Activated CD8-positive, alpha-beta memory T cell treated with anti-CD3 and anti-CD28 coated beads, Interleukin-2, amount 50 U/mL, for 1 hour (primary cell): ENCODE data around the gene THAP9.
"Not testable (repeated sequence)": the region's sequence is repeated elsewhere in the genome, so short reads cannot be mapped to it uniquely, and the experiment has no call there.

Experiments used
- DNase-seq: peaks from one replicate; pipeline ENCODE4 v3.0.0-alpha.2; 2020; ENCODE audit errors: extremely low read depth

THAP9 gene

GRCh38 chr4:82892467-82892802 lies 8.1 kb upstream of the THAP9 start:
- DNase-seq: no peak

DNA sequence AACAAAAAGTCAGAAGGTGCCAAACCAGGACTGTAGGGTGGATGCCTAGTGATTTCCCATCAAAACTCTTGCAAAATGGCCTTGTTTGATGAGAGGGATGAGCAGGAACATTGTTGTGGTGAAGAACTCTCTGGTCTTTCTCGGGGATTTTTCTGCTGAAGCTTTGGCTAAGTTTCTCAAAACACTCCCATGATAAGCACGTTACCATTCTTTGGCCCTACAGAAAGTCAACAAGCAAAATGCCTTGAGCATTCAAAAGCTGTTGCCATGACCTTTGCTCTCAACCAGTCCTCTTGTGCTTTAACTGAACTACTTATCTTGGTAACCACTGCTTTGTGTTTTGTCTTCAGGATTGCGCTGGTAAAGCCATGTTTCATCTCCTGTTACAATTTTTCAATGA lies 6.6 kb upstream of the THAP9 start:
- DNase-seq: no peak

GRCh38 chr4:82896755-82897154 lies 3.8 kb upstream of the THAP9 start:
- no peak for DNase-seq

GRCh38 chr4:82898322-82899243 lies 2.0 kb upstream of the THAP9 start:
- no peak for DNase-seq

GRCh38 chr4:82899374-82900065 lies 1.0 kb upstream of the THAP9 start:
- DNase-seq: no peak

GRCh38 chr4:82900066-82900410 lies 497 bp upstream of the THAP9 start:
- no peak for DNase-seq

GRCh38 chr4:82901183-82901718 lies 716 bp downstream of the THAP9 start:
- no peak for DNase-seq

DNA sequence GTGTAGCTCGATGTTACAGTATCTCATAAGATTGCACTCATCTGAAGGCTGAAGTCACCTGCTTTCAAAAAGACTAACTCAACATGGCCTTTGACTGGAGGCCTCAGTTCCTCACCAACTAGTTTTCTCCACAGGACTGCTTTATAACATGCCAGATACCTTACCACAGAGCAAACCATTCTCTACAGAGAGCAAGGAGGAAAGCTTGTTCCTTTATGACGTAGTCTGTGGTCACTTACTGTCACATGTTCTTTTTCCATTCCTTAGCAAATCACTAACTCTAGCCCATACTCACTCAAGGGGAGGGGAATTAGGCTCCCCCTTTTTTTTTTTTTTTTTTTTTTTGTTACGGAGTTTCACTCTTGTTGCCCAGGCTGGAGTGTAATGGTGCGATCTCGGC lies 3.2 kb downstream of the THAP9 start:
- DNase-seq: no peak

DNA sequence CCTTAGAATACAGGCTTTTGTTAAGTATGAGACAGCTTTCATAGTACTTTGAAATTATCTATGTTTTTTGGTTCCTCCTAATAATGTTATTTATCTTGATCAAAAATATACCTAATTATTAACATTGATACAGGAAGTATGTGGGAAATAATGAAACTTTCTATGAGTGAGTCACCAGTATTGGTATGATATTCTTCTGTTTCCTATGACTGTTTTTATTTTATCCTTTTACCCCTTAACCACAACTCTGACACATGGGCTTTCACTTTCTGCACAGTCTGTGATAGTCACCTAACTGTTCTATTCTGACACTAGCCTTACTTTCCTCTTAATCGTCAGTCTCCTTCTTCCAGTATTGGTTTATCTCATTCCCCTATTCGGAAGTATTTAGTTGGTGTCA lies 4.7 kb downstream of the THAP9 start:
- DNase-seq: no peak

DNA sequence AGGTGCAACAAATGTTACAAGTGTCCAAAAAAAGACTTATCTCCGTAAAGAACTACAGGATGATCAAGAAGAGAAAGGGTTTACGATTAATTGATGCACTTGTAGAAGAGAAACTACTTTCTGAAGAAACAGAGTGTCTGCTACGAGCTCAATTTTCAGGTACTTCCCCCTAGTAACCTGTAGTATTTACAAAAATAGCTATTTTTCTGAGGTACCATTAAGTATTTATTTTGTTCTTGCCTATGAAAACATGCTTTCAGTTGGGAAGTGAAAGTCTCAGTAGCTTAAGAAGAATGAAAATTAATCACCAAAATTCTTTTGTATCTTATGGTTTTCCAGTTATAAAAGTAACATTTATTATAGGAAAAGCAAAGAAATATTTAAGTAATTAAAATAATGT lies 5.9 kb downstream of the THAP9 start:
- no peak for DNase-seq

DNA sequence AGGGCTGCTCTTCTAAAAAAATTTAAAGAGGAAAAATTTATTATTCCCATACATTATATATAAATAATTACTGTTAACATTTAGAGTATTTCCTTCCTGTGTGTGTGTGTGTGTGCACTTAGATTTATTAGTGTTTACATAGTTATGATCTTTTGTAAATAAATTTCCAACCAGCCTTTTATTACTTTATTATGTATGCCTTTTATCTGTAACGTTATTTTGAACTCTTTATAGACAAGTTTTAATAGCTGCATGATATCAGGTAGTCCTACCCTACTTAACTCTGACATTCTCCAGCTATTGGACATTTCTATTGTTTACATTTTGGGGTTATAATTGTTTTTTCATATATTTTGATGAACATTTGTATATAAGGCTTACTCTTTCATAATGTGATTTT lies 8.8 kb downstream of the THAP9 start:
- DNase-seq: no peak

GRCh38 chr4:82913305-82913704 lies 12.8 kb downstream of the THAP9 start:
- DNase-seq: no peak

- not testable (repeated sequence) for DNase-seq
These were observed 13.4 kb downstream of the THAP9 start for GRCh38 chr4:82913968-82914367.

GRCh38 chr4:82918091-82918490 lies 17.6 kb downstream of the THAP9 start:
- no peak for DNase-seq

DNA sequence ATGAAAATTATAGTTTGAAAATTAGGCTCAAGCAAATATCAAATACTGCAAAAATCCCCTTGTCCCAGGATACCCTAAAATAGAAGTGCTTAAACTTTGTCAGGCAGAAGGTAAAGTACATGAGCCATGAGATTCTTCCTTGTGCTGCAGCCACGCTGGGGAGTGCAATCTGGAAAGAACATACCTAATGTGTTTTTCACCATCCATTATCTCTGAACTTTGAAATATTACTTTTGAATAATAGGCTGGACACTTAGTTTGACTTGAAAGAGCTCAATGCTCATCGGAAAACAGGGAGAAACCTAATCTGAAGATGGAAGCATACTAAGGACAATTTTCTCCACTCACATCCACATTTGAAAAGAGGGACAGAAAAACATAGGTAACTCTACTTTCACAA lies 18.9 kb downstream of the THAP9 start:
- no peak for DNase-seq

GRCh38 chr4:82921795-82922194 lies 21.3 kb downstream of the THAP9 start:
- no peak for DNase-seq

GRCh38 chr4:82930848-82931755 lies 30.6 kb downstream of the THAP9 start:
- no peak for DNase-seq

DNA sequence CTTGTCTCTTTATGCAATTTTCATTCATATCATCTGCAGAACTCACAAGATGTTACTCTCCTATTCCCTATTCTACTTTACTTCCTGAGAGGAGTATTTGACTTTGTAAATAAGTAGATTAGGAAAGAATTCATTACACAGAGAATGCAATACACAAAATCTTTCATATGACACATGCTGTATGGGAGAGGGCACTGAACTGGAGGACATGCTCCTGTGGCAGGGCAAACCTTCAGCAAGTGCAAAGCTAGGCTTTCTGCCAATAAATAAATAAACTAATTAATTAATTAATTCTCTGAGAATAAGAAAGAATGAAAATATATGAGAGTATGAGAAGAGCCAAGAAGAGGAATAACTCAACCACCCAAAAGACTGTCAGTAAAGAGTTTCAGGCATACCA lies 33.9 kb downstream of the THAP9 start:
- DNase-seq: no peak

GRCh38 chr4:82939414-82939813 lies 38.9 kb downstream of the THAP9 start:
- no peak for DNase-seq

GRCh38 chr4:82947498-82947897 lies 47.0 kb downstream of the THAP9 start:
- no peak for DNase-seq

- DNase-seq: no peak
These were observed 48.2 kb downstream of the THAP9 start for GRCh38 chr4:82948647-82949204.

GRCh38 chr4:82951196-82951595 lies 50.7 kb downstream of the THAP9 start:
- no peak for DNase-seq
